Measurements from ENCODE around the gene CLIP4. TPM values are rescaled to one million over a fixed set of nuclear protein-coding genes. Genes with fewer than 3 reads are reported as not detected.

Gene CLIP4
- total RNA-seq, 1 donor from 2014 or later = 5.8 TPM

DNA sequence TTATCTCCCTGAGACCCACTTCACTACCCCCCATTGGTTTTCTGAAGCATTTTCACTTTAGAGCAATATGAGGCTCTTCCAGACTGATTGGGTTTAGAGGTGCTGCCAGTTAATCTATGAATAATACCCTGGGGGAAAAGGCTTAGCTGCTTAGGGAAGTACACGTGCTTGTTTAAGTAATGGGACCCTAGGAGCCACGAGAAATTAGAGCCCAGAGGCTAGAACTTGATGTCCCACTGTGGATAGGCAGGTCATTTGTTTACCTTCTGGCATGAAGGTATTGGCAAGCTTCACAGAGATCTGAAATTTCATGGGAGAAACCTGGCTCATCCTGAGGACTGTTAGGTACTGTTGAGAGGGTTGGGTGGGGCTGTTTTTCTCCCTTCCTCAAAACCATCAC is 59.7 kb downstream of the CLIP4 start:
- CTCF ChIA-PET = interaction anchor here (0.8 kb wide), 1 partner anchor 16 kb away, joined by 3 read pairs; no protein-coding TSS in a partner anchor
- H3K36me3 Mint-ChIP-seq (ENCODE audit: low read depth) = peaks cover 17% of the 10 kb centered on the region
- ATAC-seq (ENCODE audit: low read depth) (no peak), DNase-seq (no peak)
- POLR2A ChIA-PET = no interaction called here
- H3K4me1 Mint-ChIP-seq = no peaks in the 10 kb centered on the region
- no peak overlapping the region for H3K4me3 Mint-ChIP-seq
- no peak overlapping the region for H3K27ac Mint-ChIP-seq
- H3K27me3 Mint-ChIP-seq = no peaks in the 10 kb centered on the region
- intact Hi-C loops (cut with micrococcal nuclease) = no loop called here
- TF ChIP-seq, protein P1, sequence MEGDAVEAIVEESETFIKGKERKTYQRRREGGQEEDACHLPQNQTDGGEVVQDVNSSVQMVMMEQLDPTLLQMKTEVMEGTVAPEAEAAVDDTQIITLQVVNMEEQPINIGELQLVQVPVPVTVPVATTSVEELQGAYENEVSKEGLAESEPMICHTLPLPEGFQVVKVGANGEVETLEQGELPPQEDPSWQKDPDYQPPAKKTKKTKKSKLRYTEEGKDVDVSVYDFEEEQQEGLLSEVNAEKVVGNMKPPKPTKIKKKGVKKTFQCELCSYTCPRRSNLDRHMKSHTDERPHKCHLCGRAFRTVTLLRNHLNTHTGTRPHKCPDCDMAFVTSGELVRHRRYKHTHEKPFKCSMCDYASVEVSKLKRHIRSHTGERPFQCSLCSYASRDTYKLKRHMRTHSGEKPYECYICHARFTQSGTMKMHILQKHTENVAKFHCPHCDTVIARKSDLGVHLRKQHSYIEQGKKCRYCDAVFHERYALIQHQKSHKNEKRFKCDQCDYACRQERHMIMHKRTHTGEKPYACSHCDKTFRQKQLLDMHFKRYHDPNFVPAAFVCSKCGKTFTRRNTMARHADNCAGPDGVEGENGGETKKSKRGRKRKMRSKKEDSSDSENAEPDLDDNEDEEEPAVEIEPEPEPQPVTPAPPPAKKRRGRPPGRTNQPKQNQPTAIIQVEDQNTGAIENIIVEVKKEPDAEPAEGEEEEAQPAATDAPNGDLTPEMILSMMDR (IDR thresholded peaks at IDR 0.05) = no peak
- no peaks in the 10 kb centered on the region for H3K9me3 Mint-ChIP-seq

DNA sequence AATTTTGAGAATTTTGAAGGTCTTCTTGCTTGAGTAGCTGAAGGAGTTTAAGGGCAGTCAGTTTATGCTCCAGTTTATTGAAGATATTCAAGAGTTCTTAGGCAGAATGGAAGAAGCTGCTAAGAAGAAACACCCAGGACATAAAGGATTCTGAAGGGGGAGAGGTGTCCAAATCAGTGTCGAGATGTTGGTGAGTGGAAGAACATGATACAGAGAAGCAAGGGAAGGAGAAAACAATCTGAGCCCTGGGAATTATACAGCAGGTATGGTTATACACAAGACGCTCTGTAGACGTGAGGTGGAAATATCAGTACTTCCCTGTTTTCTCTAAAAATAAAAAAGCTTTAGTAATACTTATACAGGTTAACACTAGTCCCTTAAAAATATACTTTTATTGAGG is 60.1 kb downstream of the CLIP4 start:
- no peaks in the 10 kb centered on the region for H3K4me1 Mint-ChIP-seq
- no peak overlapping the region for H3K27ac Mint-ChIP-seq
- H3K36me3 Mint-ChIP-seq (ENCODE audit: low read depth) = peaks cover 17% of the 10 kb centered on the region
- TF ChIP-seq, protein P1 (IDR thresholded peaks at IDR 0.05) = no peak
- H3K27me3 Mint-ChIP-seq = no peaks in the 10 kb centered on the region
- POLR2A ChIA-PET = no interaction called here
- ATAC-seq (ENCODE audit: low read depth) (no peak), DNase-seq (no peak)
- H3K4me3 Mint-ChIP-seq = no peak overlapping the region
- intact Hi-C loops (cut with micrococcal nuclease) = no loop called here
- CTCF ChIA-PET = interaction anchor here (0.8 kb wide), 1 partner anchor 15 kb away, joined by 3 read pairs; no protein-coding TSS in a partner anchor
- H3K9me3 Mint-ChIP-seq = no peaks in the 10 kb centered on the region

DNA sequence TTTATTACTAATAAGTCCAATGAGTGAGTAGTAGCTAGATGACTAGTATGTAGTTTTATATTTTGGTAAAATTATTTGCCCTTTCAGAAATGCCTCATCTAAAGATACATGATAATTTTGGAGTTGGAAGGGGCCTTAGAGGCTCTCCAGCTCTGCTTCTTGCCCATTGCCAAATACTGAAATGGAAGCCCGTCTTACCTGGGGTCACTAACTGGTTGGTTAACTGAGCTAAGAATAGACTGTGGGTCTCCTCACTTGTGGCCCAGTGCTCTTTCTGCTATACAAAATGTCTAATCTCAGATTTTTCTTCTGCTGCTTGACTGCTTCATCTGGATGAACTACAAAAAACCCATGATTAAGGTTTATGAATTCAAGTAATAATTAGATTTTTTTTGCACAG is 67.1 kb downstream of the CLIP4 start:
- CTCF ChIA-PET = no interaction called here
- POLR2A ChIA-PET = no interaction called here
- DNase-seq = no peak
- intact Hi-C loops (cut with micrococcal nuclease) = no loop called here
- Mint-ChIP-seq H3K9me3 (peaks cover under 1% of the 10 kb centered on the region), H3K4me1 (no peaks in the 10 kb centered on the region), H3K27me3 (no peaks in the 10 kb centered on the region), H3K4me3 (no peak overlapping the region), H3K27ac (no peak overlapping the region), H3K36me3 (ENCODE audit: low read depth) (peaks cover 3% of the 10 kb centered on the region)
- TF ChIP-seq, protein P1 (IDR thresholded peaks at IDR 0.05) = no peak
- ATAC-seq (ENCODE audit: low read depth) = no peak

DNA sequence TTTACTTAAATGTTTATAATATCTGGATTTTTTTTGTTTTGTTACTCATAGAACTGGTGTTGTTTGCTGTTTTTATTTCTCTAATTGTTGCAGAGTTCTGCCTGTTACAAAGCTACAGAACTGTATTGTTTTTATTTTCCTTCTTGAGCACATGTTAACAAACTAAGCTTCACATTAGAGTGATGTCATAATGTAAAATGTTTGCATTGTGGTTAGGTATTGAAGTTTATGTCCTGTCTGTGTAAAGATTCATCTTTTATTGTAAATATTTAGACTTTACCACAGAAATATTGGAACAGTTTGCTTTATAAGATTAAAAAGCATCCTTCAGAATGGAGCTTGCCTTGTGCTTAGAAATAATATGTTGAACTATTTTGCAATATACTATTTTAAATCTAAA is 67.7 kb downstream of the CLIP4 start:
- CTCF ChIA-PET = interaction anchor here (0.7 kb wide), 1 partner anchor 203 kb away, joined by 3 read pairs; no protein-coding TSS in a partner anchor
- H3K27me3 Mint-ChIP-seq = no peaks in the 10 kb centered on the region
- intact Hi-C loops (cut with micrococcal nuclease) = no loop called here
- DNase-seq (no peak), ATAC-seq (ENCODE audit: low read depth) (no peak)
- H3K9me3 Mint-ChIP-seq = peaks cover 5% of the 10 kb centered on the region
- H3K4me3 Mint-ChIP-seq = no peak overlapping the region
- POLR2A ChIA-PET = no interaction called here
- H3K36me3 Mint-ChIP-seq (ENCODE audit: low read depth) = peaks cover 6% of the 10 kb centered on the region
- no peaks in the 10 kb centered on the region for H3K4me1 Mint-ChIP-seq
- TF ChIP-seq, protein P1 (IDR thresholded peaks at IDR 0.05) = no peak
- no peak overlapping the region for H3K27ac Mint-ChIP-seq

DNA sequence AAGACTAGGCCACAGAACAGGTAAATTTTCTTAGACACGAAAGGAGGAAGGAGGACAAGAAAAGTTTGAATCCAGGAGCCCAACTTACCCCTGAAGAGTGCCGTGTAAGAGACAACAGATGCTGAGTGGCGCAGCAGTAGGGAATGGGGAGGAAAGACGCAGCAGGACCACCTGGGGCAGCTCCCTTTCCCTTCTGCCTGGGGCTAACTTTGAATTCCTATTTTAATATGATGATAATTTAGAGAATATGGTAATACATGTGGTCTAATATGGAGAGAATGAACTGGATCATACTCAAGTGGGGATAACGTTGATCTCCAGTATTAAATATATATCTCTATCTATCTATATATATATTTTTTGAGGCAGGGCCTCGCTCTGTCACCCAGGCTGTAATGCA is 69.3 kb downstream of the CLIP4 start:
- Mint-ChIP-seq H3K27me3 (no peaks in the 10 kb centered on the region), H3K9me3 (peaks cover 8% of the 10 kb centered on the region), H3K4me3 (no peak overlapping the region), H3K36me3 (ENCODE audit: low read depth) (peaks cover 6% of the 10 kb centered on the region), H3K27ac (no peak overlapping the region), H3K4me1 (peaks cover 8% of the 10 kb centered on the region)
- ChIA-PET POLR2A (no interaction called here), CTCF (no interaction called here)
- intact Hi-C loops (cut with micrococcal nuclease) = no loop called here
- no peak for DNase-seq
- no peak for ATAC-seq (ENCODE audit: low read depth)
- TF ChIP-seq, protein P1 (IDR thresholded peaks at IDR 0.05) = no peak
